OCI-M2 (cell line): ENCODE data around the gene MAN1B1.

Experiments used
- DNase-seq: peaks from one replicate; lab custom pipeline; 2025; ENCODE audit not compliant: unreplicated experiment; lab: John Stamatoyannopoulos, UW

MAN1B1 gene

GRCh38 chr9:137086531-137087408 lies at the start of gene MAN1B1:
Gene MAN1B1 (plus strand): TSS chr9:137086985. CDS start chr9:137087000, 15 bp downstream.
- peak; percentile 78 for DNase-seq

- no peak for DNase-seq
Measured at GRCh38 chr9:137037035-137037434, 49.8 kb upstream of the MAN1B1 start.

GRCh38 chr9:137037483-137037882 lies 49.3 kb upstream of the MAN1B1 start:
- DNase-seq: no peak

- DNase-seq: no peak
Measured at GRCh38 chr9:137038916-137039315, 47.9 kb upstream of the MAN1B1 start.

GRCh38 chr9:137039611-137040366 lies 47.0 kb upstream of the MAN1B1 start:
- no peak for DNase-seq

GRCh38 chr9:137040568-137040967 lies 46.2 kb upstream of the MAN1B1 start:
- DNase-seq: no peak

- no peak for DNase-seq
Measured at GRCh38 chr9:137041124-137041523, 45.7 kb upstream of the MAN1B1 start.

GRCh38 chr9:137042751-137043727 lies 43.7 kb upstream of the MAN1B1 start:
- DNase-seq: no peak

- DNase-seq: no peak
Measured at GRCh38 chr9:137044037-137044436, 42.7 kb upstream of the MAN1B1 start.

GRCh38 chr9:137044502-137045177 lies 42.1 kb upstream of the MAN1B1 start:
- DNase-seq: no peak

- no peak for DNase-seq
Measured at GRCh38 chr9:137045294-137046087, 41.3 kb upstream of the MAN1B1 start.

- peak; percentile 57 for DNase-seq
Measured at GRCh38 chr9:137046088-137046787, 40.5 kb upstream of the MAN1B1 start, which contains the start of gene NPDC1. Gene NPDC1 (minus strand): TSS chr9:137046177. CDS start chr9:137045989, 188 bp downstream.

GRCh38 chr9:137048655-137049543 lies 37.9 kb upstream of the MAN1B1 start:
- DNase-seq: no peak

- DNase-seq: no peak
Measured at GRCh38 chr9:137049544-137050449, 37.0 kb upstream of the MAN1B1 start.

GRCh38 chr9:137050570-137050969 lies 36.2 kb upstream of the MAN1B1 start:
- DNase-seq: no peak

- no peak for DNase-seq
Measured at GRCh38 chr9:137051145-137051724, 35.5 kb upstream of the MAN1B1 start.
